Liver (tissue), 9 donors: Measurements from ENCODE around the gene ORC5. TPM values are rescaled to one million over a fixed set of nuclear protein-coding genes. Genes with fewer than 3 reads are reported as not detected.

Source experiments
- DNase-seq: peaks from one replicate; pipeline ENCODE4 v3.0.0-alpha.2; 2017; ENCODE audit warnings: low spot score
- H3K27ac ChIP-seq, 2 donors: one replicate each; pipeline ENCODE4 v1.7.0; 2013; ENCODE audit warnings: inconsistent platforms in 2 of 2, low read length in 2 of 2, control low read depth in 1 of 2, low read depth in 1 of 2, mild to moderate bottlenecking in 1 of 2
- H3K27me3 ChIP-seq, 4 donors: one replicate each; pipeline versions ENCODE4 v1.6.1 to v1.7.0; 2013; ENCODE audit warnings: low read length in 3 of 4, inconsistent platforms in 1 of 4, mild to moderate bottlenecking in 1 of 4, moderate library complexity in 1 of 4; ENCODE audit not compliant: control insufficient read depth in 4 of 4, insufficient read depth in 4 of 4
- H3K36me3 ChIP-seq, 4 donors: one replicate each; pipeline versions ENCODE4 v1.6.1 to v1.7.0; 2013; ENCODE audit warnings: low read length in 3 of 4, mild to moderate bottlenecking in 3 of 4, low read depth in 1 of 4, moderate library complexity in 1 of 4; ENCODE audit not compliant: control insufficient read depth in 4 of 4, insufficient read depth in 3 of 4
- H3K4me1 ChIP-seq, 4 donors: one replicate each; pipeline versions ENCODE4 v1.6.1 to v1.7.0; 2013; ENCODE audit warnings: low read length in 3 of 4, mild to moderate bottlenecking in 3 of 4, moderate library complexity in 1 of 4; ENCODE audit not compliant: control insufficient read depth in 4 of 4, insufficient read depth in 4 of 4
- H3K4me3 ChIP-seq, 3 donors: one replicate each; pipeline versions ENCODE4 v1.6.1 to v1.7.0; 2013; ENCODE audit warnings: low read length in 3 of 3, control low read depth in 1 of 3, low read depth in 1 of 3, mild to moderate bottlenecking in 1 of 3
- H3K9ac ChIP-seq, 2 donors: one replicate each; pipeline ENCODE4 v1.7.0; 2013; ENCODE audit warnings: low read length in 2 of 2, mild to moderate bottlenecking in 2 of 2, moderate library complexity in 2 of 2, control low read depth in 1 of 2, low read depth in 1 of 2
- H3K9me3 ChIP-seq, 4 donors: one replicate each; pipeline versions ENCODE4 v1.6.1 to v1.7.0; 2013; ENCODE audit warnings: low read length in 3 of 4; ENCODE audit not compliant: control insufficient read depth in 4 of 4
- ATF3 ChIP-seq: IDR thresholded peaks from 2 replicates; pipeline ENCODE4 v1.6.1; 2016; ENCODE audit warnings: antibody characterized with exemption
- CTCF ChIP-seq: fragments of 150-350 bp; IDR thresholded peaks from 2 replicates; pipeline ENCODE4 v1.5.1; 2017; ENCODE audit warnings: improper control_type of control experiment, low read depth, low read length; ENCODE audit not compliant: missing input control
- EGR1 ChIP-seq, 2 donors: IDR thresholded peaks; 2 replicates each; pipeline ENCODE4 v1.6.1; 2016 to 2018; ENCODE audit warnings: antibody characterized with exemption in 2 of 2, low read depth in 2 of 2
- FOXA2 ChIP-seq: IDR thresholded peaks from 2 replicates; pipeline ENCODE4 v1.6.1; 2016; ENCODE audit warnings: antibody characterized with exemption
- GABPA ChIP-seq, 2 donors: IDR thresholded peaks in 1 of 2; conservative IDR thresholded peaks in 1 of 2; 2 replicates each; pipeline ENCODE4 v1.6.1; 2016; ENCODE audit warnings: antibody characterized with exemption in 2 of 2, mild to moderate bottlenecking in 1 of 2, moderate library complexity in 1 of 2
- HNF4A ChIP-seq, 2 donors: conservative IDR thresholded peaks; 2 replicates each; pipeline ENCODE4 v1.6.1; 2016; ENCODE audit warnings: antibody characterized with exemption in 2 of 2, mild to moderate bottlenecking in 2 of 2
- HNF4G ChIP-seq: IDR thresholded peaks from 2 replicates; pipeline ENCODE4 v1.6.1; 2016; ENCODE audit warnings: antibody characterized with exemption
- JUND ChIP-seq, 2 donors: IDR thresholded peaks; 2 replicates each; pipeline ENCODE4 v1.6.1; 2016; ENCODE audit warnings: antibody characterized with exemption in 2 of 2
- NR2F2 ChIP-seq: IDR thresholded peaks from 2 replicates; pipeline ENCODE4 v1.6.1; 2016; ENCODE audit warnings: antibody characterized with exemption
- RAD21 ChIP-seq, 2 donors: IDR thresholded peaks; 2 replicates each; pipeline ENCODE4 v1.6.1; 2016; ENCODE audit warnings: antibody characterized with exemption in 2 of 2, mild to moderate bottlenecking in 2 of 2
- REST ChIP-seq: IDR thresholded peaks from 2 replicates; pipeline ENCODE4 v1.6.1; 2016; ENCODE audit warnings: antibody characterized with exemption, mild to moderate bottlenecking
- RXRA ChIP-seq, 2 donors: IDR thresholded peaks; 2 replicates each; pipeline ENCODE4 v1.6.1; 2017 to 2018; ENCODE audit warnings: antibody characterized with exemption in 2 of 2, mild to moderate bottlenecking in 1 of 2
- SP1 ChIP-seq: IDR thresholded peaks from 2 replicates; pipeline ENCODE4 v1.6.1; 2018; ENCODE audit warnings: antibody characterized with exemption, mild to moderate bottlenecking
- TAF1 ChIP-seq: conservative IDR thresholded peaks from 2 replicates; pipeline ENCODE4 v1.6.1; 2016; ENCODE audit warnings: antibody characterized with exemption, mild to moderate bottlenecking
- YY1 ChIP-seq: IDR thresholded peaks from 2 replicates; pipeline ENCODE4 v1.6.1; 2016; ENCODE audit warnings: antibody characterized with exemption, mild to moderate bottlenecking
- ZBTB33 ChIP-seq: IDR thresholded peaks from 2 replicates; pipeline ENCODE4 v1.6.1; 2016; ENCODE audit warnings: antibody characterized with exemption
- WGBS: extraction: QIAGEN DNeasy Blood & Tissue Kit; methylation state at CpG from one replicate; pipeline ENCODE4 v1.1.7; 2013; 5-methylcytosine and 5-hydroxymethylcytosine counted together
- polyA plus RNA-seq, 2 donors: library from polyadenylated mRNA; stranded (reverse) in 1 of 2; unstranded in 1 of 2; fragments of 200-250 nt in 1 of 2; fragments of >200 nt in 1 of 2; fragmentation: Nextera tagmentation in 1 of 2; extraction: Ambion mirVana in 1 of 2; gene quantifications; one replicate each; pipeline versions ENCODE4 v1.2.1 to v1.2.3, GENCODE V29; 2013 to 2015
- total RNA-seq, 2 donors: library from RNA; depleted of rRNA; stranded (reverse); fragments of >200 nt; gene quantifications; one replicate each; pipeline ENCODE4 v1.2.3, GENCODE V29; 2014
- TF ChIP-seq, protein P1 (sequence below): IDR thresholded peaks from 2 replicates; pipeline ENCODE4 v1.6.1; 2016; ENCODE audit warnings: antibody characterized with exemption
- donor health status: healthy.
- donor health status: healthy.
- donor health status: healthy.
- donor health status: healthy.
- donor health status: healthy.

ORC5 gene
- total and polyA plus RNA-seq, 4 donors = 8.4 to 20.7 (median 11.5) TPM

DNA sequence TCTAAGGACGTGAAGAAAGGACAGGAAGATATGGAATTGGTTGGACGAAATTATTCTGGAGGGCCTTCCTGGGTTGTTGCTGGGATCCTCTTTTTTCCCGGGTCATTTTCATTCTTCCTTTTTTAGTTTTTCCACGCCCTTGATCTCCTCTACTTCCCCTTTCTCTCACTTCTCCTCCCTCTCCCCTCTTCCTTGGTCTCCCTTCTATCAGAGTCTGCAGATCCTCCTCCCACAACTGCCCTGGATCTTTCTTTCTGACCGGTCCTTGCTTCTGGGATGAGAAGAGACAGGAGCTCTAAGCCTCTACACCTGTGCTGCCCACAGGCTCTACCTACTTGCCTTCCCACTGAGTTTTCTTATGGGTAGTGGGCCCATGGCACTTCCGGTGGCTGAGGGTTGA lies 114.7 kb downstream of the ORC5 start:
- Histone ChIP-seq H3K36me3 (no peaks in the 10 kb centered on the region), H3K27ac (no peak overlapping the region), H3K4me1 (no peaks in the 10 kb centered on the region), H3K4me3 (no peak overlapping the region), H3K9me3 (no peaks in the 10 kb centered on the region), H3K9ac (no peak overlapping the region), H3K27me3 (no peaks in the 10 kb centered on the region)
- no peak for DNase-seq
- WGBS = 81% methylated on average over 6 of the region's 6 CpGs
- TF ChIP-seq HNF4G (no peak), FOXA2 (no peak), RAD21 (IDR thresholded peaks at IDR 0.05) (no peak), GABPA (IDR thresholded peaks at IDR 0.05 in 1 of 2, conservative IDR thresholded peaks at IDR 0.05 in 1 of 2) (no peak), CTCF (no peak), EGR1 (IDR thresholded peaks at IDR 0.05; ENCODE audit: low read depth in 2 of 2) (no peak), REST (no peak), SP1 (no peak), YY1 (no peak), NR2F2 (no peak), RXRA (IDR thresholded peaks at IDR 0.05) (no peak), TAF1 (no peak), HNF4A (conservative IDR thresholded peaks at IDR 0.05) (no peak), JUND (IDR thresholded peaks at IDR 0.05) (no peak), ATF3 (no peak), ZBTB33 (no peak)
- TF ChIP-seq, protein P1, sequence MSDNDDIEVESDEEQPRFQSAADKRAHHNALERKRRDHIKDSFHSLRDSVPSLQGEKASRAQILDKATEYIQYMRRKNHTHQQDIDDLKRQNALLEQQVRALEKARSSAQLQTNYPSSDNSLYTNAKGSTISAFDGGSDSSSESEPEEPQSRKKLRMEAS = no peak

DNA sequence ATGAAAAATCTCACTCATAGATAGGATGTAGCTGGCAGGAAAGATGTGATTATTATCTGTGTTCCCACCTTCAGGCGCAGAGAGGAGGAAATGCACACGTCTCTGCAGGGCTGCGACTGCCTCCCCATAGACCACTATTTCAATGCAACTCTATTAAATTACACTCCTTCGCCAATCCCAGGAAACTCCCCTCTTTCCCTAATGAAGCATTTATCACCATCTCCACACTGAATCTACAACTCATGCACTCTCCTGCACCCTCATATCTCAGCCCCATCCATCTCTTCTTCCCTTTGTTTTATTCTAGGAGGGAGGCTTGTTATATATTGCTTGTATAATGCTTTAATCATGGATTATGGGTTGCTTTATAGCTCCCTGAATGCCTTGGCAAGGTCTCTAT lies 116.6 kb downstream of the ORC5 start:
- Histone ChIP-seq H3K9ac (no peak overlapping the region), H3K27me3 (no peaks in the 10 kb centered on the region), H3K27ac (no peak overlapping the region), H3K4me3 (no peak overlapping the region), H3K9me3 (no peaks in the 10 kb centered on the region), H3K4me1 (no peaks in the 10 kb centered on the region), H3K36me3 (no peaks in the 10 kb centered on the region)
- TF ChIP-seq RAD21 (IDR thresholded peaks at IDR 0.05) (no peak), JUND (IDR thresholded peaks at IDR 0.05) (no peak), EGR1 (IDR thresholded peaks at IDR 0.05; ENCODE audit: low read depth in 2 of 2) (no peak)
- DNase-seq = no peak
- whole genome bisulfite sequencing = 77% methylated on average over 4 of the region's 4 CpGs
